HG03025 (cell line): ENCODE data around the gene APBA2.

Source experiments
- ATAC-seq: cut with Tn5 transposase; IDR thresholded peaks from one replicate; pipeline ENCODE4 v1.9.1; 2021; ENCODE audit warnings: mild to moderate bottlenecking, moderate library complexity; ENCODE audit not compliant: unreplicated experiment, low FRiP score

Gene APBA2

GRCh38 chr15:28979208-28979841 lies 93.6 kb downstream of the APBA2 start:
- ATAC-seq, result no peak

- ATAC-seq, result no peak
Observed at GRCh38 chr15:28980709-28981350, 95.1 kb downstream of the APBA2 start.

DNA sequence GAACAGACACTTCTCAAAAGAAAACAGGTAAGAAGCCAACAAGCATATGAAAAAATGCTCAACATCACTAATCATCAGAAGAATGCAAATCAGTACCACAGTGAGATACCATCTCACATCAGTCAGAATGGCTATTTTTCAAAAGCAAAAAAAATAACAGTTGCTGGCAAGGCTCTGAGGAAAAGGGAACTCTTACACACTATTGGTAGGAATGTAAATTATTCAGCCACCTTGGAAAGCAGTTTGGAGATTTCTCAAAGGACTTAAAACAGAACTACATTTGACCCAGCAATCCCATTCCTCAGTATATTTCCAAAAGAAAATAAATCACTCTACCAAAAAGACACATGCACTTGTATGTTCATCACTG lies 95.6 kb downstream of the APBA2 start:
- ATAC-seq, result no peak

- ATAC-seq, result no peak
Observed at GRCh38 chr15:28981921-28982320, 96.1 kb downstream of the APBA2 start.

DNA sequence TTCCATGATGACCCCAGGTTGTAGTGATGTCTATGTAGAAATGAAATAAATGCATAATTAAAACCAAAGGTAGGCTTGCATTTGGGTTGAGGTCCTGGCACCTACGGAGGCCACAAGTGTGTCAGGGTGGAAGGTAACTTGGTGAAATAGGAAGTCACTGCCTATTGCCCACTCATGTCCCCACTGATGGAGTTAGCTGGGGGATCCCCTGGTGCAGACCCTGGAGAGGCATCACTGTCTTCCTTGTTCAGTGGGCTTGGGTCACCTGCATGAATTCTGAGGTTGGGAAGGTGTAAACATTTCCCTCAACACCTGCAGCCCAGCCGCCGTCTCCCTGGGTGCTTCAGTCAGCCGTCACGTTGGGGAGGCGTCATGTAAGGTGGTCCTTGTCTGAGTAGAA lies 97.1 kb downstream of the APBA2 start:
- ATAC-seq, result no peak

GRCh38 chr15:28983432-28984311 lies 97.9 kb downstream of the APBA2 start:
- ATAC-seq, result no peak

GRCh38 chr15:28984421-28985315 lies 98.9 kb downstream of the APBA2 start:
- ATAC-seq, result no peak

- ATAC-seq, result no peak
Observed at GRCh38 chr15:28985316-28985645, 99.5 kb downstream of the APBA2 start.

- no peak for ATAC-seq
Observed at GRCh38 chr15:28985691-28986090, 99.9 kb downstream of the APBA2 start.

GRCh38 chr15:28986108-28986507 lies 100.3 kb downstream of the APBA2 start:
- ATAC-seq, result no peak

- no peak for ATAC-seq
Observed at GRCh38 chr15:28986726-28987125, 101.0 kb downstream of the APBA2 start.

GRCh38 chr15:28987337-28987736 lies 101.6 kb downstream of the APBA2 start:
- no peak for ATAC-seq

- no peak for ATAC-seq
Observed at GRCh38 chr15:28989239-28989830, 103.6 kb downstream of the APBA2 start.

DNA sequence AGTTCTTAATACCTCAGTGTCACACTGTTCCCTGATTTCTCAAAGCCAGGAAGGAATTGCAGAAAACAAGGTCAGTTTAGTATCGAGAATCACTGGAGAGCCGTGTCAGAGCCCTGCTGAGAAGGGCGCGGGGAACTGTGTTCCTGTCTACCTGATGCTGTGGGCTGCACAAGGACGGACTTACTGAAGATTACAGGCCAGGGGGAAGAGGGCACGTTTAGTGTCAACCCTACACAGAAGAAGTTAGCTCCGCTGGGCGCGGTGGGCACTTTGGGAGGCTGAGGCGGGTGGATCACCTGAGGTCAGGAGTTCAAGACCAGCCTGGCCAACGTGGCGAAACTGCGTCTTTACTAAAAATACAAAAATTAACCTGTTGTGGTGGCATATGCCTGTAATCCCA lies 104.1 kb downstream of the APBA2 start:
- no peak for ATAC-seq

DNA sequence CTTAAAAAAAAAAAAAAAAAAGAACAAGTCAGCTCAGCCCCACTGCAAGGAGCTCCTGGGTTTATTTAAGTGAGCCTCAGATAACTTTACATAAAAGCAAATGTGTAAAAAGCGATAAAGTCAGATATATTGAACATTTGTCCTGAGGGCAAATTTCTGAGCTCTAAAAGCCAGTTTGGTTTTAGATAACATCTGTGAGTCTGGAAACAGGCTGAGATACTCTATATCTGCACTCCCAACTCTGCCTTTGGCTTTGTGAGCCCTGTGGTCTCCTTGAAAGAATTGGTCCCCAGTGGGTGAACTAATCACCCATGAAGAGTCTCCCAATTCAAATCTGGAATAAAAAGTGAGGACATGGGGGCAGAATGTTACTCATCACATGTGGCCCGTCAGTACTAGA lies 104.6 kb downstream of the APBA2 start:
- no peak for ATAC-seq

DNA sequence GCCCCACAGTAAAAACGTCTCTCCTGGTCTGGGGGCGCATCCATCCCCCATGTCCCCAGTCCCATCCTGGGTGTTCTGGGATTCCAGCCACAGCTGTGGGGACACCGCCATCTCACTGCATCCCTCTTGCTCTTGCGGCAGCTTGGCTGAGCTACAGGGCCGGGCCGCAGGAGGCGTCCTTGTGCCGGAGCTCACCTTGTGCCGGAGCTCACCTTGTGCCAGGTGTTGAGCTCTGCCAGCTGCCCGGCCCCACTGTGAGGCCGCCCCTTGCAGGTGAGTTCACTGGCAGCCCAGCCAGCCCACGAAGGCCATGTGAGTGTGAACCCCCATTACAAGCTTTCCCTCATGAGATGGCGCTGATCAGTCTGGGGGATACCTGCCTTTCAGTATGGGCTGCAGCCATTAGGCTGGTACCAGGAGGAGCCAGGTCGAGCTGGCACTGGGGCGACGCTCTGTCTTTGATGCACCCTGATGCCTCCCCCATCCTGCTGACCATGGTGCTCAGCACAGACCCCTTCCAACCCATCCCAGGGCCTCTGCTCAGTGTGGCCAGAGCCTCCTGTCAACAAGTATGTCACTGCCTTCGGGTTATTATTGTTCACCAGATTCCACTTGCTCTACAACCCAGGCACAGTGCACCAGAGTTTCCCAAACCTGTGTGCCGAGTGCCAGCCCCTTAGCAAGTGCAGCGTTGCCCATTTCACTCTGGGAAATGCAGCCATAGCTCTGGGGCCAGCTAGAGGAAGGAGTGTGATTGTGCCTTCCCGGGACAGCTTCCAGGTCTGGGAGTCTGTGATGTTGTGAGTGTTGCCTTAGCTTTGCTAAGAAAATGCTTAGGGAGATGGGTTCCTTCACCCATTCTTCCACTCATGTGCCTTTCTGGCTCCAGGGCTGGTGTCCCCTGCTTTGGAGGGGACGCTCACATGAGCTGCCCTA lies 105.7 kb downstream of the APBA2 start:
- no peak for ATAC-seq

GRCh38 chr15:28992336-28992864 lies 106.6 kb downstream of the APBA2 start:
- no peak for ATAC-seq

DNA sequence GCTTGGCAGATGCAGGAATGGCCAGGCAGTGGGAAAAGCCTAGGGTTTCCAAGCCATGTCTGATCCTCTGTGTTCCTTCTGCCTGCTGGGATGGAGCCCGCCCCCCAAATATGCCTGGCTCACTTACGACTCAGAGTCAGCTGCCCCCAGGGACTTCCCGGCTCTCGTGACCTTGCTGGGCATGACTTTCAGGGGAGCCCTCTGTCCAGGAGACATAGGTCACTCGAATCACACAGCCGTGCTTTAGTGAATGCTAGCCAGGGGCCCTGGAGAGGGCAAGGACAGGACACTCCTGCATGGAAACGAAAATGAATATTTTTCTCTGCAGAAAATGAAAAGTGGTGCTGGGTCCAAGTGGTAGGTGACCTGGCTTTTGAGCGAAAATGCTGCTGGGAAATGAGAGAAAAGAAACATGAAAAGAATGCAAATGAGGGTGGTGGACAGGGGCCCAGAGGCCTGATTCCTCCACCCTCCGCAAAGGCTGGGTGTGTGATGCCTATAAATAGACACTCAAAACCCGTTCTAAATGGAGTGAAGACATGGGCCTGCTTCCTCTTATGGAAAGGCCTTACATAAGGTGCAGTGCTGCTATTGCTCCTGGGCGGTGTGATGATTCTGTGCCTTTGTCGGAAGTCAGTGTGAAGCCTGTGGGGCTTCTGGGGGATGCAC lies 107.4 kb downstream of the APBA2 start:
- no peak for ATAC-seq

DNA sequence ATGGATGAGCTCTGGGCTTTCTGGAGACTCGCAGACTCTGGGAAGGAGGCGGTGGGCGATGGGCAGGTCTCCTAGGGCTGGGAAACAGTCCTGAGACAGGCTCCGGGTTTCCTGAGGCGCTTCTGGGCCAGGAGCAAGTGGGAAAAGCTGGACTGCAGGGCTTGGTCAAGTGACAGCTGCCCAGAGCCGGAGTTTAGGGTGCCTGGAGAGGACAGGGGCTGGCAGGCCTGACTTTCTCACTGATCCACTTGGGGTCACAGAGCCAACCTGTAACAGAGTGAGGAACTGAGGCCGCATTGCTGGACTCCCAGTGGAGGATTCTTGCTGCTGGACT lies 107.9 kb downstream of the APBA2 start:
- no peak for ATAC-seq
